ENCODE measurements around the gene GARIN1A. TPM values are rescaled to one million over a fixed set of nuclear protein-coding genes. Genes with fewer than 3 reads are reported as not detected.
"Not testable (repeated sequence)": the region's sequence is repeated elsewhere in the genome, so short reads cannot be mapped to it uniquely, and the experiment has no call there.

The GARIN1A gene
- total RNA-seq = 1 to 10 TPM in 3 of 4 donors, under 1 TPM in 1; 0.49 to 3.0 (median 2.3) TPM
- under 1 TPM in 1 of 3 donors, not detected in 2; 0.87 TPM for polyA plus RNA-seq

DNA sequence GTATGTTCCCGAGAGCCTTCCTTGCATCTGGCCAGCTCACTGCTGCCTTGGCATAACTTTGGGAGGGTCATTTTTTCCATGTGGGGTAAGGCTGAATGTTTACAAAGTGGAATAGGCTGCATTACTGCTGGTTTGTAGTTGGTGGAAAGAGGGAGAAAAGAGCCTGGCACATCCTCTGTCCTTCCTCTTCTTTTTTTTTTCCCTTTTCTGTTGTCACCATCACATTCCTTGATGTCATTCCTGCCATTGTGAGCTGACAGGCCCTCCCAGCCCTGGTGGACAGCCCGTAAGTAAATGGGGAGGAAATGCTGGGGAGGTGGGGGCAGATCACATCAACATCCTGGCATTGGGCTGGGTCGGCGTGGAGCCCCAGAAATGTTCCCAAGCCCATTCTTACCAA is at the start of gene GARIN1A:
Gene GARIN1A, plus strand, starts transcription at position 301 of the 400 bp plus-strand sequence. CDS start 106 bp downstream, outside the sequence.
- Histone ChIP-seq H3K4me1 (peaks cover 0 to 9% (median 0%) of the 10 kb centered on the region in 4 donors), H3K36me3 (no peaks in the 10 kb centered on the region), H3K27ac (no peak within 1 kb of the TSS), H3K4me3 (no peak within 1 kb of the TSS), H3K9me3 (no peaks in the 10 kb centered on the region), H3K27me3 (no peaks in the 10 kb centered on the region)
- no peak for TF ChIP-seq EP300 (IDR thresholded peaks at IDR 0.05)
- TF ChIP-seq POLR2AphosphoS5 (IDR thresholded peaks at IDR 0.05) = no peak
- no peak for TF ChIP-seq POLR2A (IDR thresholded peaks at IDR 0.05)
- TF ChIP-seq, protein P1, sequence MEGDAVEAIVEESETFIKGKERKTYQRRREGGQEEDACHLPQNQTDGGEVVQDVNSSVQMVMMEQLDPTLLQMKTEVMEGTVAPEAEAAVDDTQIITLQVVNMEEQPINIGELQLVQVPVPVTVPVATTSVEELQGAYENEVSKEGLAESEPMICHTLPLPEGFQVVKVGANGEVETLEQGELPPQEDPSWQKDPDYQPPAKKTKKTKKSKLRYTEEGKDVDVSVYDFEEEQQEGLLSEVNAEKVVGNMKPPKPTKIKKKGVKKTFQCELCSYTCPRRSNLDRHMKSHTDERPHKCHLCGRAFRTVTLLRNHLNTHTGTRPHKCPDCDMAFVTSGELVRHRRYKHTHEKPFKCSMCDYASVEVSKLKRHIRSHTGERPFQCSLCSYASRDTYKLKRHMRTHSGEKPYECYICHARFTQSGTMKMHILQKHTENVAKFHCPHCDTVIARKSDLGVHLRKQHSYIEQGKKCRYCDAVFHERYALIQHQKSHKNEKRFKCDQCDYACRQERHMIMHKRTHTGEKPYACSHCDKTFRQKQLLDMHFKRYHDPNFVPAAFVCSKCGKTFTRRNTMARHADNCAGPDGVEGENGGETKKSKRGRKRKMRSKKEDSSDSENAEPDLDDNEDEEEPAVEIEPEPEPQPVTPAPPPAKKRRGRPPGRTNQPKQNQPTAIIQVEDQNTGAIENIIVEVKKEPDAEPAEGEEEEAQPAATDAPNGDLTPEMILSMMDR (IDR thresholded peaks at IDR 0.05) = no peak
- intact Hi-C loops (cut with DNase I) = no loop called here
- no peak for DNase-seq
- 72 to 86% methylated on average over 4 of the region's 4 CpGs for WGBS, 2 donors

DNA sequence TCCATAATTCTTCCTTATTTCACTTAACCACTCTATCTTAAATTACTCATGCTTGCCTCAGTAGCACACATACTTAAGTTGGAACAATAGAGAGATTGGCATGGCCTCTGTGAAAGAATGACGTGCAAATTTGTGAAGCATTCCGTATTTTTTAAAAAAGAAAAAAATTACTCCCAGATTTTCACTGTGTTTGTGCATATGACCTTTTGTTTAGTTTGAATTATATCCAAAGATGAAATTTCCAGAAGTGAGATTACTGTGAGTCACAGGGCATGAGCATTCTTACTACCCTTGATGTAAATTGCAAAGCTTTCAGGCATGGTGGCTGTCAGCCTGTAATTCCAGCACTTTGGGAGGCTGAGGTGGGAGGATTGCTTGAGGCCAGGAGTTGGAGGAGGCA is 45.0 kb upstream of the GARIN1A start:
- H3K9me3 ChIP-seq; DNase-seq; H3K27me3 ChIP-seq; intact Hi-C loops (cut with DNase I); H3K4me3 ChIP-seq; H3K4me1 ChIP-seq; H3K27ac ChIP-seq: not testable (repeated sequence)
- H3K36me3 ChIP-seq = peaks cover 13 to 92% (median 22%) of the 10 kb centered on the region in 4 donors
- WGBS, 2 donors = 96 to 97% methylated on average over 2 of the region's 2 CpGs

DNA sequence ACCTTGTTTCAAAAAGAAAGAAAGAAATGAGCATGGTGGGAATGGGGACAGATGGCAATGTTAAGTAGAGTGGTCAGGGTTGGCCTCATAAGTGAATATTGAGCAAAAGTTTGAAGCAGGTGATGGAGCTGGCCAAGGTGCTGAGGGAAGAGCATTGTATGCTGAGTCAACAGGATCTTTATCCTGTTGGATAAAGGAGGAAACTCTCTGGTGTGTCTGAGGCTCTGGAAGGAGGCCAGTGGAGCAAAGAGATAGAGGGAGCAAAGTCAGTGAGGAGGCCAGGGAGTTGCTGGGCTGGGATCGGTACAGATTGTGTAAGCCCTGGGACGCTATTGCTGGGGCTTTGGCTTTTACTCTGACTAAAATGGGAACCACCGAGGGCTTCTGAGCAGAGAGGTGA is 38.2 kb upstream of the GARIN1A start:
- H3K9me3 ChIP-seq; H3K27me3 ChIP-seq; intact Hi-C loops (cut with DNase I); H3K4me3 ChIP-seq; DNase-seq; H3K4me1 ChIP-seq; H3K27ac ChIP-seq: not testable (repeated sequence)
- 95 to 99% methylated on average over 3 of the region's 3 CpGs for WGBS, 2 donors
- peaks cover 6 to 71% (median 14%) of the 10 kb centered on the region in 4 donors for H3K36me3 ChIP-seq

DNA sequence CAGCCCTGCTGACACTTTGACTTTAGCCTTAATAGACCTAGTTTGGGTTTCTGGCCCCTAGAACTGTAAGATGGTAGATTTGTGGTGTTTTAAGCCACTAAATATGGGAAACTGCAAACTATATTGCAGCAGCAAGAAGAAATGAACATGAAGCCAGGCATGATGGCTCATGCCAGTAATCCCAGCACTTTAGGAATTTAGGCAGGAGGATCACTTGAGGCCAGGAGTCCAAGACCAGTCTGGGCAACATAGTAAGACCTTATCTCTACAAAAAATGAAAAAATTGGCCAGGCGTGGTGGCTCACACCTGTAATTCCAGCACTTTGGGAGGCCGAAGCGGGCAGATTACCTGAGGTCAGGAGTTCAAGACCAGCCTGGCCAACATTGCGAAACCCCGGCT is 26.9 kb upstream of the GARIN1A start:
- intact Hi-C loops (cut with DNase I); H3K4me1 ChIP-seq; DNase-seq; H3K27me3 ChIP-seq; H3K4me3 ChIP-seq; H3K27ac ChIP-seq; H3K9me3 ChIP-seq: not testable (repeated sequence)
- peaks cover 0 to 50% (median 6%) of the 10 kb centered on the region in 4 donors for H3K36me3 ChIP-seq
- 94 to 96% methylated on average over 5 of the region's 5 CpGs for WGBS, 2 donors

DNA sequence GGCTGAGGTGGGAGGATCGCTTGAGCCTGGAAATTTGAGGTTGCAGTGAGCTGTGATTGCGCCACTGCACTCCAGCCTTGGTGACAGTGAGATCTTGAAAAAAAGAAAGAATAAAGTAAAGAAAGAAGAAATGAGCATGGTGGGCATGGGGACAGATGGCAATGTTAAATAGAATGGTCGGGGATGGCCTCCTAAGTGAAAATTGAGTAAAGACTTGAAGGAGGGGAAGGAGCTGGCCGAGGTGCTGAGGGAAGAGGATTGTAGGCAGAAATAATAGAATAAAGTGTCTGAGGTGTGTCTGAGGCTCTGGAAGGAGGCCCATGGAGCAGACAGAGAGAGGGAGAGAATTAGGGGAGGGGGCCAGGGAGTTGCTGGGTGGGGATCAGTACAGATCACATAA is 26.2 kb upstream of the GARIN1A start:
- H3K27me3 ChIP-seq; DNase-seq; H3K4me3 ChIP-seq; H3K4me1 ChIP-seq; intact Hi-C loops (cut with DNase I); H3K9me3 ChIP-seq; H3K27ac ChIP-seq: not testable (repeated sequence)
- H3K36me3 ChIP-seq = peaks cover 0 to 43% (median 4%) of the 10 kb centered on the region in 4 donors
- 94% methylated on average over 4 of the region's 4 CpGs for WGBS, 2 donors

DNA sequence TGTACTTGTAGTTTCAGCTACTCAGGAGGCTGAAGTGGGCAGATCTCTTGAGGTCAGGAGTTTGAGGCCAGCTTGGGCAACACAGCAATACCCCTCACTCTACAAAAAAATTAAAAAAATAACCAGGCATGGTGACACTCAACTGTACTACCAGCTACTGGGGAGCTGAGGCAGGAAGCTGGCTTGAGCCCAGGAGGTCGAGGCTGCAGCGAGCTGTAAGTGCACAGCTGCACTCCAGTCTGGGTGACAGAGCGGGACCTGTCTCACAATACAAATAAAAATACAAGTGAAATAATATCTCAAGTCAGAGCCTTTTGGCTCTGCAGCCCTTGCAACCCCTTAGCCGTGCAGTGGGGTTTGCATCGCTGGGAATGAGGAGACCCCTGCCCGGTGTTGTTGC is 25.2 kb upstream of the GARIN1A start:
- H3K4me1 ChIP-seq; DNase-seq; H3K4me3 ChIP-seq; intact Hi-C loops (cut with DNase I); H3K9me3 ChIP-seq; H3K27ac ChIP-seq; H3K27me3 ChIP-seq: not testable (repeated sequence)
- 94 to 95% methylated on average over 6 of the region's 6 CpGs for WGBS, 2 donors
- H3K36me3 ChIP-seq = peaks cover 0 to 39% (median 3%) of the 10 kb centered on the region in 4 donors

DNA sequence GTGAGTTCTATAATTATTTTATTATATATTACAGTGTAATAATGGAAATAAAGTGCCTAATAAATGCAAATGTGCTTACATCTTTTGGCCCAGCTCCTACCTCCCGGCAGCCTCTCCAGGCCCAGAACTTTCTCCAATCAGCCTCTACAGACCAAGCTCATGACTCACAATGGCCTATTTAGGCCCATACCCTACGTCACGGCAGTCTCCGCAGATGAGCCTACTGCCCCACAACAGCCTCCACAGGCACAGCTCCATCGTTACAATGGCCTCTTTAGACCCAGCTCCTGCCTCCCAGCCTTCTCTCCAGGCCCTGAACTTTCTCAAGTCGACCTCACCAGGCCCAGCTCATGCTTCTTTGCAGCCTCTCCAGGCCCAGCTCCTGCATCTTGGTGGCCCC is 21.0 kb upstream of the GARIN1A start:
- H3K27ac ChIP-seq; intact Hi-C loops (cut with DNase I): not testable (repeated sequence)
- WGBS, 2 donors = 92 to 95% methylated on average over 5 of the region's 6 CpGs

DNA sequence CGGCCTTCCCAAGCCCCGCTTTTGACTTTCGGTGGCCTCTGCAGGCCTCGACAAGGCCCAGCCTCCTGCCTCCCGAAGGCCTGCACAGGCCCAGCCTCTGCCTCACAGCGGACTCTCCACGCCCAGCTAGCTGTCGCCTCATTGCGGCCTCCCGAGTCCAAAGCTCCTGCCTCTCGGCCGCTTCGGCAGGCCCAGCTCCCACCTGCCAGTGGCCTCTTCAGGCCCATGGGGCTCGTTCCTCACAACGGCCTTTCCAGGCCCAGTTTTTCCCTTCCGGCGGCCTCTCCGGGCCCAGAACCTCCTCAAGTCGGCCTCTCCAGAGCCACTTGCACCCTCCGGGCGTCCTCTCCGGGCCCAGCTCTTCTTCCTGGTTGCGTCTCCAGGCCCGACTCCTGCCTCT is 19.5 kb upstream of the GARIN1A start:
- intact Hi-C loops (cut with DNase I) = not testable (repeated sequence)
- WGBS, 2 donors = 95 to 97% methylated on average over 21 of the region's 24 CpGs
- peaks cover 0 to 23% (median 9%) of the 10 kb centered on the region in 4 donors for H3K36me3 ChIP-seq

More for the DNA sequence above, 21.0 kb upstream of the GARIN1A start:
- H3K4me1 ChIP-seq, H3K9me3 ChIP-seq, H3K27me3 ChIP-seq, H3K4me3 ChIP-seq, DNase-seq: not testable (repeated sequence)
- peaks cover 0 to 26% (median 9%) of the 10 kb centered on the region in 4 donors for H3K36me3 ChIP-seq

DNA sequence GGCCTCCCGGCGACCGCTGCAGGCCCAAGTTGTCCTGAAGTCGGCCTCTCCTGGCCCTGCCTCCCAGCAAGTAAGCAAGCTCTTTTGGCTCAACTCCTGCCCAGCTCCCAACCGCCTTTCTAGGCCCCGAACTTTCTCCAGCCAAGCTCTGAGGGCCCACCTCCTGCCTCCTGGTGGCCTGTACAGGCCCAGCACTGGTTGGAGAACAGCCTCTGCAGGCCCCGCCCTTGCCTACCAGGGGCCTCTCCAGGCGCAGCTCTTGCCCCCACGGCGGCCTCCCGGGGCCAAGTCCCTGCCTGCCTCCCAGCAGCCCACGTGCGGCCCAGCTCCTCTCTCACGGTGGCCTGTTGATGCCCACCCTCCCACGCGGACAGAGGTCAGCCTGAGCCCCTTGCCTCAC is 18.9 kb upstream of the GARIN1A start:
- WGBS, 2 donors = 93 to 95% methylated on average over 16 of the region's 16 CpGs
- peaks cover 0 to 23% (median 9%) of the 10 kb centered on the region in 4 donors for H3K36me3 ChIP-seq
- H3K4me1 ChIP-seq; H3K27me3 ChIP-seq; H3K4me3 ChIP-seq; H3K9me3 ChIP-seq; intact Hi-C loops (cut with DNase I); DNase-seq; H3K27ac ChIP-seq: not testable (repeated sequence)

More for the DNA sequence above, 19.5 kb upstream of the GARIN1A start:
- not testable (repeated sequence) for H3K4me3 ChIP-seq, DNase-seq, H3K27me3 ChIP-seq, H3K4me1 ChIP-seq, H3K27ac ChIP-seq, H3K9me3 ChIP-seq

DNA sequence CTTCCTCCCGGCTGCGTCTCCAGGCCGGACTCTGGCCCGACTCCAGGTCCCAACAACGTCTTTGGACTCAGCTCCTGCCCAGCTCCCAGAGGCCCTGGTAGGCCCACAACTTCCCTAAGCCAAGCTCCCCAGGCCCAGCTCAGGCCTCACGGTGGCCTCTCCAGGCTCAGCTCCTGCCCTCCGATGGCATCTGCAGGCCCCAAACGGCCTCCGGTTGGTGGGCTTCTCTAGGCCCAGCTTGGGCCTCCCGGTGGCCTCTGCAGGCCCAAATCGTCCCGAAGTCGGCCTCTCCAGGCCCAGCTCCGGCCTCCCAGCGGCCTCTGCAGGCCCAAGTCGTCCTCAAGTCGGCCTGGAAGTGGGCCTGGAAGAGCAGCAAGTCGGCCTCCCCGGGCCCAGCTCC is 18.0 kb upstream of the GARIN1A start:
- H3K9me3 ChIP-seq; H3K4me3 ChIP-seq; intact Hi-C loops (cut with DNase I); H3K27me3 ChIP-seq; DNase-seq; H3K27ac ChIP-seq; H3K4me1 ChIP-seq: not testable (repeated sequence)
- peaks cover 0 to 23% (median 9%) of the 10 kb centered on the region in 4 donors for H3K36me3 ChIP-seq
- 91% methylated on average over 18 to 19 of the region's 19 CpGs for WGBS, 2 donors

DNA sequence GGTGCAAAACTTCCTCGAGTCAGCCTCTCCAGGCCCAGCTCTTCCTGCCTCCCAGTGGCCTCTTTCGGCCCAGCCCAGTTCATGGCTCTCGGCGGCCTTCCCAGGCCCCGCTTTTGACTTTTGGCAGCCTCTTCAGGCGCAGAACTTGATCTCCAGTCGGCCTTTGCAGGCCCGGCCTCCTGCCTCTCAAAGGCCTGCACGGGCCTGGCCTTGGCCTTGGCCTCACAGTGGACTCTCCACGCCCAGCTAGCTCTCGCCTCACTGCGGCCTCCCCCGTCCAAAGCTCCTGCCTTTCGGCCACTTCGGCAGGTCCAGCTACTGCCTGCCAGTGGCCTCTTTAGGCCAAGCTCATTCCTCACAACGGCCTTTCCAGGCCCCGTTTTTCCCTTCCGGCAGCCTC is 17.6 kb upstream of the GARIN1A start:
- H3K4me3 ChIP-seq; H3K9me3 ChIP-seq; intact Hi-C loops (cut with DNase I); DNase-seq; H3K27ac ChIP-seq; H3K27me3 ChIP-seq; H3K4me1 ChIP-seq: not testable (repeated sequence)
- peaks cover 0 to 23% (median 9%) of the 10 kb centered on the region in 4 donors for H3K36me3 ChIP-seq
- WGBS, 2 donors = 92 to 96% methylated on average over 18 of the region's 18 CpGs

DNA sequence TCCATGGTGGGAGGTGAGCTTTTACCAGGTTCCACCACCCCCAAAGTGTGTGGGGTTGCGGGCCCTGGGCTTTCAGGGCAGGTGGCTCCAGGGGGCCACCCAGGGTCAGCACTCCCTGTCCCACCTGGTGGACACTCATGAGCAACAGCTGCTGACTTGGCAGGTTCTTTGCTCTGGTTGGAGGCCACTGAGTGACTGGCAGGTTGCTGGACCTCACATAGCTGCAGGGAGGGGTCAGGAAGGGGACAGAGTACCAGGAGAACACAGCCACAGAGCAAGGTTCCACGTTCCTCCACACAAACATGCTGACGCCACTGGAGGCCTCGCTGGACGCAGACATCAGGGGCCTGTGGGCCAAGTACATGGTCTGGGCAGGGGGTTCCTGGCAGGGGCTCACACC is 13.7 kb upstream of the GARIN1A start:
- H3K27me3 ChIP-seq; H3K4me1 ChIP-seq; H3K36me3 ChIP-seq; H3K4me3 ChIP-seq; H3K9me3 ChIP-seq; DNase-seq; H3K27ac ChIP-seq; intact Hi-C loops (cut with DNase I): not testable (repeated sequence)
- whole genome bisulfite sequencing, 2 donors = 83 to 95% methylated on average over 5 of the region's 5 CpGs
